DND-41 (cell line): ENCODE data around the gene RHCE.

Source experiments
- ATAC-seq: fragments of 200-7000 bp; cut with Tn5 transposase; 3 replicates; pipeline ENCODE4 v1.9.1; 2021; ENCODE audit warnings: low read depth; ENCODE audit not compliant: insufficient read depth
- DNase-seq: peaks from one replicate; pipeline ENCODE4 v3.0.0-alpha.2; 2020
- H2AFZ ChIP-seq: 2 replicates; pipeline ENCODE4 v1.6.0; 2012; ENCODE audit warnings: low read depth, low read length
- H3K27ac ChIP-seq: 2 replicates; pipeline ENCODE4 v1.5.1; 2012; ENCODE audit warnings: low read length, inconsistent platforms
- H3K27me3 ChIP-seq: fragments of 200-600 bp; sonication (generic); 2 replicates; pipeline ENCODE4 v1.6.0; 2012; ENCODE audit warnings: low read length, mild to moderate bottlenecking, inconsistent platforms; ENCODE audit not compliant: insufficient read depth, poor library complexity
- H3K36me3 ChIP-seq: 2 replicates; pipeline ENCODE4 v1.5.1; 2012; ENCODE audit warnings: low read length, inconsistent platforms; ENCODE audit not compliant: insufficient read depth
- H3K4me1 ChIP-seq: 2 replicates; pipeline ENCODE4 v1.5.1; 2012; ENCODE audit warnings: mild to moderate bottlenecking, low read length; ENCODE audit not compliant: insufficient read depth
- H3K4me2 ChIP-seq: 2 replicates; pipeline ENCODE4 v1.6.0; 2012; ENCODE audit warnings: mild to moderate bottlenecking, moderate library complexity, low read length, inconsistent platforms; ENCODE audit not compliant: insufficient read depth
- H3K4me3 ChIP-seq, 2 experiments: fragments of 200-600 bp in 1 of 2; shearing (Covaris generic) in 1 of 2; 2 replicates each; pipeline ENCODE4 v1.5.1; 2012 to 2016; ENCODE audit warnings: inconsistent platforms in 2 of 2, low read length in 2 of 2, mild to moderate bottlenecking in 2 of 2, low read depth in 1 of 2, moderate library complexity in 1 of 2
- H3K79me2 ChIP-seq: 2 replicates; pipeline ENCODE4 v1.6.0; 2012; ENCODE audit warnings: low read length, inconsistent platforms; ENCODE audit not compliant: insufficient read depth
- H3K9ac ChIP-seq: 2 replicates; pipeline ENCODE4 v1.6.0; 2012; ENCODE audit warnings: low read depth, mild to moderate bottlenecking, inconsistent platforms, low read length, moderate library complexity
- H3K9me3 ChIP-seq: 2 replicates; pipeline ENCODE4 v1.5.1; 2012; ENCODE audit warnings: low read length, moderate library complexity, mild to moderate bottlenecking, inconsistent platforms; ENCODE audit not compliant: insufficient read depth, severe bottlenecking
- H4K20me1 ChIP-seq: 2 replicates; pipeline ENCODE4 v1.6.0; 2012; ENCODE audit warnings: low read length; ENCODE audit not compliant: insufficient read depth
- CTCF ChIP-seq: IDR thresholded peaks from 2 replicates; pipeline ENCODE4 v1.5.1; 2012; ENCODE audit warnings: borderline replicate concordance, low read length, moderate library complexity, mild to moderate bottlenecking; ENCODE audit not compliant: poor library complexity, severe bottlenecking; ENCODE audit errors: extremely low read depth
- EZH2 ChIP-seq: IDR thresholded peaks from 3 replicates; pipeline ENCODE4 v1.6.1; 2012; ENCODE audit warnings: borderline replicate concordance, low read depth, mild to moderate bottlenecking, moderate library complexity, low read length, inconsistent platforms; ENCODE audit not compliant: severe bottlenecking

RHCE gene

GRCh38 chr1:25460020-25460419 lies 39.4 kb upstream of the RHCE start:
- H3K4me3 ChIP-seq, result no peak overlapping the region
- peaks cover 66% of the 10 kb centered on the region for H3K36me3 ChIP-seq
- no peaks in the 10 kb centered on the region for H3K9me3 ChIP-seq
- no peak overlapping the region for H3K9ac ChIP-seq
- H3K79me2 ChIP-seq, result peaks cover 23% of the 10 kb centered on the region
- ATAC-seq (no peak), DNase-seq (no peak)
- H3K4me1 ChIP-seq, result no peaks in the 10 kb centered on the region
- H3K27me3 ChIP-seq, result no peaks in the 10 kb centered on the region
- no peak for TF ChIP-seq EZH2
- no peak for TF ChIP-seq CTCF
- H4K20me1 ChIP-seq, result peaks cover 7% of the 10 kb centered on the region; the same call in 1 of the 2 replicates
- H3K4me2 ChIP-seq, result no peak overlapping the region
- H2AFZ ChIP-seq, result no peak overlapping the region
- H3K27ac ChIP-seq, result no peak overlapping the region

DNA sequence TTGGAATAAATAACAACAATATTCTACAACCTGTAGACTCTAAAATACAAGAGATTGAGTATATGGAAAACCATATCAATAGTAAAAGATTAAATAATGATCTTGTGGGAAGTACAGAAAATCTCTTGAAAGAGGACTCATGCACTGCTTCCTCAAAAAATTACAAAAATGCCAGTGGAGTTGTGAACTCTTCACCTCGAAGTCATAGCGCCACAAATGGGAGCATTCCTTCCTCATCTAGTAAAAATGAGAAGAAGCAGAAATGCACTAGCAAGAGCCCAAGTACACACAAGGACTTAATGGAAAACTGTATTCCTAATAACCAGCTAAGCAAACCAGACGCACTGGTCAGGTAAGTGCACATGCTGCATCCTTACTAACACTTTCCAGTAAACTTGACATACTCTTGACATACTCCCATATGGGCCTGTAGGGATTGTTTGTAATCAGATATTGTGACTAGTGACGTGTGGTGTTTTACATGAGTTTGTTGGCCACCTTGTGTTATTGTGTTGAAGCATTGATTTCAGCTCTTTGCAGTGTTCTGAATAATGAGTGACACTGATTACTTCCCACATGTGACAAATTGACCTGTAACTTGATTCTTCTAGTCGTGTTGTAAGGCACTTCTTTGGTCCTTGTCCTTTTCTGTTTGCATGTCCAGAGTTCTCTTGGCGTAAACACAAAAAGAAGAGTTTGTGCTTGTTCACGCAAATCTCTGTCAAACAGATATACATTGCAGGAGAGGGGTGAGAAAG lies 38.1 kb upstream of the RHCE start:
- no peak overlapping the region for H3K4me3 ChIP-seq
- ATAC-seq (no peak), DNase-seq (no peak)
- H3K27me3 ChIP-seq, result no peaks in the 10 kb centered on the region
- no peaks in the 10 kb centered on the region for H3K4me1 ChIP-seq
- TF ChIP-seq CTCF (no peak), EZH2 (no peak)
- peaks cover 74% of the 10 kb centered on the region for H3K36me3 ChIP-seq
- H3K9ac ChIP-seq, result no peak overlapping the region
- H3K79me2 ChIP-seq, result peaks cover 21% of the 10 kb centered on the region
- no peak overlapping the region for H2AFZ ChIP-seq
- no peaks in the 10 kb centered on the region for H3K9me3 ChIP-seq
- H3K27ac ChIP-seq, result no peak overlapping the region
- peaks cover 7% of the 10 kb centered on the region; the same call in 1 of the 2 replicates for H4K20me1 ChIP-seq
- H3K4me2 ChIP-seq, result no peak overlapping the region

DNA sequence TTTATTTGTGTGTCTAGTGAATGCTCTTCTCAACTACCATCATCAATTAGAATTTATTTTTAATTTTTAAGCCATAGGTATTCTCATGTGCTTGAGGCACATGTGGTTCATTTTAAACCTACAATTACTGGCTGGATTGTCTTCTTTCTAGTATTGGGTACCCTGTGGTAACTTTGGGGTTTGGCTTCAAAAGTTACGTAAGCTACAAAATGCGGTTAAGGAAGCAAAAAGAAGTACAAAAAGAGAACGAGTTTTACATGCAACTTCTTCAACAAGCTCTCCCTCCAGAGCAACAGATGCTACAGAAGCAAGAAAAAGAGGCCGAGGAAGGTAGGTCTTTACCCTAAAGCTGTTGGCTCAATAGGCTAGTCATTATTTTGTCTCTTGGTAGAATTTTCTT lies 35.9 kb upstream of the RHCE start:
- no peaks in the 10 kb centered on the region for H3K27me3 ChIP-seq
- TF ChIP-seq CTCF (no peak), EZH2 (no peak)
- H3K27ac ChIP-seq, result no peak overlapping the region
- ATAC-seq (no peak), DNase-seq (no peak)
- H3K9ac ChIP-seq, result no peak overlapping the region
- H3K36me3 ChIP-seq, result peaks cover 66% of the 10 kb centered on the region
- no peak overlapping the region for H3K4me2 ChIP-seq
- no peaks in the 10 kb centered on the region for H3K4me1 ChIP-seq
- H3K9me3 ChIP-seq, result no peaks in the 10 kb centered on the region
- peaks cover 3% of the 10 kb centered on the region; the same call in 1 of the 2 replicates for H4K20me1 ChIP-seq
- H3K4me3 ChIP-seq, result no peak overlapping the region
- H3K79me2 ChIP-seq, result peaks cover 13% of the 10 kb centered on the region
- H2AFZ ChIP-seq, result no peak overlapping the region
